ENCODE measurements around the gene KLHL24.
"Not testable (repeated sequence)": the region's sequence is repeated elsewhere in the genome, so short reads cannot be mapped to it uniquely, and the experiment has no call there.

Gene KLHL24

GRCh38 chr3:183620252-183620628, 15.2 kb upstream of the KLHL24 start:
- TF ChIP-seq CTCF (IDR thresholded peaks at IDR 0.05; ENCODE audit: low read length, missing control alignments), result no peak
- no peak overlapping the region for H3K4me3 ChIP-seq (replicated peaks; ENCODE audit: low read depth, low read length)
- DNase-seq (ENCODE audit: low read depth), result no peak

- H3K4me3 ChIP-seq (replicated peaks; ENCODE audit: low read depth, low read length); DNase-seq (ENCODE audit: low read depth): not testable (repeated sequence)
Measured at GRCh38 chr3:183622473-183622872, 12.9 kb upstream of the KLHL24 start.

- no peak overlapping the region for H3K4me3 ChIP-seq (replicated peaks; ENCODE audit: low read depth, low read length)
- no peak for TF ChIP-seq CTCF (IDR thresholded peaks at IDR 0.05; ENCODE audit: low read length, missing control alignments)
- no peak for DNase-seq (ENCODE audit: low read depth)
Measured at GRCh38 chr3:183626877-183627594, 8.4 kb upstream of the KLHL24 start.

- DNase-seq (ENCODE audit: low read depth), result peak; percentile 89
- no peak for TF ChIP-seq CTCF (IDR thresholded peaks at IDR 0.05; ENCODE audit: low read length, missing control alignments)
- H3K4me3 ChIP-seq (replicated peaks; ENCODE audit: low read depth, low read length), result no peak overlapping the region
Measured at GRCh38 chr3:183629546-183630301, 5.7 kb upstream of the KLHL24 start.

GRCh38 chr3:183631715-183632114, 3.7 kb upstream of the KLHL24 start:
- no peak overlapping the region for H3K4me3 ChIP-seq (replicated peaks; ENCODE audit: low read depth, low read length)
- no peak for DNase-seq (ENCODE audit: low read depth)
- no peak for TF ChIP-seq CTCF (IDR thresholded peaks at IDR 0.05; ENCODE audit: low read length, missing control alignments)

GRCh38 chr3:183632725-183633124, 2.7 kb upstream of the KLHL24 start:
- H3K4me3 ChIP-seq (replicated peaks; ENCODE audit: low read depth, low read length); DNase-seq (ENCODE audit: low read depth): not testable (repeated sequence)

- no peak overlapping the region for H3K4me3 ChIP-seq (replicated peaks; ENCODE audit: low read depth, low read length)
- no peak for TF ChIP-seq CTCF (IDR thresholded peaks at IDR 0.05; ENCODE audit: low read length, missing control alignments)
- no peak for DNase-seq (ENCODE audit: low read depth)
Measured at GRCh38 chr3:183634707-183635106, 716 bp upstream of the KLHL24 start.

- peak overlapping the region; percentile 92 for H3K4me3 ChIP-seq (replicated peaks; ENCODE audit: low read depth, low read length)
- no peak for TF ChIP-seq CTCF (IDR thresholded peaks at IDR 0.05; ENCODE audit: low read length, missing control alignments)
- no peak for DNase-seq (ENCODE audit: low read depth)
Measured at GRCh38 chr3:183635107-183635430, 354 bp upstream of the KLHL24 start.

Measured in fibroblast of pulmonary artery (primary cell).